GM06990 (cell line): ENCODE measurements around the gene LAMA1.

ENCODE experiments used
- DNase-seq: peaks from one replicate; pipeline ENCODE4 v3.0.0-alpha.2; 2011; ENCODE audit not compliant: insufficient read length; ENCODE audit errors: extremely low read depth
- H3K27me3 ChIP-seq: replicated peaks from 2 replicates; pipeline ENCODE4 v1.6.0; 2011; ENCODE audit warnings: low read length; ENCODE audit not compliant: control insufficient read depth, insufficient read depth
- H3K36me3 ChIP-seq: 2 replicates; pipeline ENCODE4 v1.5.1; 2011; ENCODE audit warnings: low read length; ENCODE audit not compliant: control insufficient read depth, insufficient read depth
- H3K4me3 ChIP-seq: replicated peaks from 2 replicates; pipeline ENCODE4 v1.5.1; 2011; ENCODE audit warnings: low read depth, mild to moderate bottlenecking, control low read depth, low read length
- CTCF ChIP-seq: IDR thresholded peaks from 2 replicates; pipeline ENCODE4 v1.5.1; 2011; ENCODE audit warnings: low read length, control low read depth, mild to moderate bottlenecking, inconsistent platforms; ENCODE audit not compliant: insufficient read depth, poor library complexity, severe bottlenecking

Gene LAMA1

DNA sequence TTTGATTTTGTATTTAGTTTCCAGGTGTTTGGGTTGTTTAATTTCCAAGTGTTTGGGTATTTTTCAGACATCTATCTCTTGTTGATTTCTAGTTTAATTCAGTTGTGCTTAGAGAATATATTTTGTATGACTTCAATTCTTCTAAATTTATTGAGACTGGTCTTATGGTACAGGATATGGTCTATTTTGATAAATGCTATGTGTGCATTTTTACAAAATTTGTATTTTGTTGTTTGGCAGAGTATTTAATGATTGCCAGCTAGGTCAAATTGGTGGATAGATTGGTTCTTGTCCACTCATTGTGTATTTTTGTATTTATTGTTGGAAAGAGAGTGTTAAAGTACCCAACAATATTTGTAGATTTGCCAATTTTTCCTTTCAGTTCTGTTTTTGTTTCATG, 23.7 kb upstream of the LAMA1 start:
- H3K27me3 ChIP-seq = no peaks in the 10 kb centered on the region
- TF ChIP-seq CTCF = no peak

GRCh38 chr18:7139409-7139808, 21.8 kb upstream of the LAMA1 start:
- no peaks in the 10 kb centered on the region for H3K36me3 ChIP-seq
- no peak overlapping the region for H3K4me3 ChIP-seq
- DNase-seq = no peak
- TF ChIP-seq CTCF = no peak
- H3K27me3 ChIP-seq = no peaks in the 10 kb centered on the region

More for the DNA sequence above, 23.7 kb upstream of the LAMA1 start:
- Histone ChIP-seq H3K36me3 (no peaks in the 10 kb centered on the region), H3K4me3 (no peak overlapping the region)
- DNase-seq = no peak

- DNase-seq = no peak
- Histone ChIP-seq H3K4me3 (no peak overlapping the region), H3K27me3 (no peaks in the 10 kb centered on the region), H3K36me3 (no peaks in the 10 kb centered on the region)
- no peak for TF ChIP-seq CTCF
These were observed 15.6 kb upstream of the LAMA1 start for GRCh38 chr18:7133181-7133580.

DNA sequence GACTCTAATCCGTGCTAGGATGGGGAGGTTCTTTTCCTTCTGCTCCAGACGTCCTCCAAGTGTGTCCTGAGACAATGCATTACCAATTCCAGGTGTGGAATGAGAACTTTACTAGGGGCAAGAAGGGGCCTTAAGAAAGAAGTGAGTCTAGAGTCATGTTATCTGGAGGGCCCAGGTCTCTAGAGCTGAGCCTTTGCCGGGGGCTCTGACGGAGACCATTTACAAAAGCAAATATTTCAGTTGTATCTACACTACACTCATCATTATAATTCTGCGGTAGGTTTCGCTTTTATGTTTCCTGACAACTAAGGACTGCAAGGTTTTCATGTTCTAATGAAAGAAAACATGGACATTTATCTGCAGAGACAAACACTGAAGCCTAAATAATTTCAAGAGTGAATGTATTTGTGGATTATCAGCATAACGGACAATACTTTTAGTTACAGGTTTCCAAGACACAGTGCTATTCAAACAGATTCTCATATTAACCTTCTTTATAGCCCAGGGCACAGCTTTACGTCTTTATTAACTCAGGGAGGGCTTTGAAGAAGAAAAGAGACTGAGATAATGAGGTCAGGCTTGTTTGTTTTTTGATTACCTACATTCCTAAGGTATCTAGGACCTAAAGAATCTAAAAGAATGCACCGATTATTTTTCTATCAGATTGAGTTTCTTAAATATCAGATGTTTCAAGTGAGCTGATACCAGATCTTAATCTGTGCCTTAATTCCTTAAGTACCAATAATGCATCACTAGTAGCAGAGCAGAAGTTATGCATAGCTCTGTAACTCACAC, 15.0 kb upstream of the LAMA1 start:
- Histone ChIP-seq H3K27me3 (no peaks in the 10 kb centered on the region), H3K4me3 (no peak overlapping the region), H3K36me3 (no peaks in the 10 kb centered on the region)
- no peak for DNase-seq
- no peak for TF ChIP-seq CTCF

DNA sequence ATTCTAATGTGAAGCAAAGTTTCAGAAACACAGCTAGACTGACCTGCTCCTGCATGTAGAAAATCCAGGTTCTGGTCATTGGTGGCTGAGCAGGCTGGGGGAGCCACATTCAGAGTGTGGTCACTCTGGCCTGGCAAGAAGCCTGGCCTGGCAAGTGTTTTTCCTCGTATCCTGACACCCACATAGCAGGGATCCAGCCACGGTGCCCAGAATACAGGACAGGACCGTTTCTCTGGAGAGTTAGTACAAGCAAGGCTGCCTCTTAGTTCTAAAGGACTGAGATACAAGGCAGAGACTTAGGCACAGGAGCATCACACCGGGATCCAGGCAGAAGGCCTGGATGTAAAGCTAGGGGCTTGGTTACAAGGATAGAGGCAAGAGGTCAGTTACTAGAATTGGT, 4.8 kb upstream of the LAMA1 start:
- Histone ChIP-seq H3K27me3 (no peaks in the 10 kb centered on the region), H3K4me3 (no peak overlapping the region), H3K36me3 (no peaks in the 10 kb centered on the region)
- DNase-seq = no peak
- no peak for TF ChIP-seq CTCF

DNA sequence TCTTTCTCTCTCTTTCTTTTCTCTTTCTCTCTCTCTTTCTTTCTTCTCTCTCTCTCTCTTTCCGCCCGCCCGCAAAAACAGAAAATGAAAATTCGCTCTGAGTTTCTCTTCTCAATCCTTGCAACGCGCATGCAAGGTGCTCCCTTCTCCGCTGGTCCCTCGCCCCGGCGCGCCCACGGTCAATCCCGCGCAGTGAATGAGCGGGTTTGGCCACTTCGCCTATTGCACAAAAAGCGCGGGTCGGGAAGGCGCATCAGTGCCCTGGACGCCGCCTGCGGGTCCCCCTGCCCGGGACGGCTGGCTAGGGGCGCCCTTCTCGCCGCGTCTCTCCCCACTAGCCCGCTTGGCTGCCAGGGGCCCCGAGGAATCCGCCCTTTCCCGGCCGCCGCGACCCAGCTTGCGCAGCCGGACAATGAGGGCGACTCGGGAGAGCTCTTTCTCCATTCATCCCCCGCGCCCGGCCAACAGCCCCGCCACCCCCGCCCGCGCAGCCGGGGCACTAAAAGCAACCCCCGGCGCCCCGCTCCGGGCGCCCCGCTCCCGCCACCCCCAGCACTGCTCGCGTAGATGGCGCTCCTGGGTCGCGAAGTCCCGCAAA, 706 bp downstream of the LAMA1 start:
- TF ChIP-seq CTCF = no peak
- Histone ChIP-seq H3K27me3 (no peaks in the 10 kb centered on the region), H3K4me3 (no peak overlapping the region), H3K36me3 (no peaks in the 10 kb centered on the region)
- no peak for DNase-seq
